Panc1 (cell line): Measurements from ENCODE around the gene ZNF579. TPM values are rescaled to one million over a fixed set of nuclear protein-coding genes. Genes with fewer than 3 reads are reported as not detected.
A peak's percentile ranks its signal among the peaks of the same experiment; 100 is the strongest.

ENCODE experiments used
- ATAC-seq: fragments of 200-7000 bp; cut with Tn5 transposase; 2 replicates; pipeline ENCODE4 v1.9.1; 2020; ENCODE audit warnings: mild to moderate bottlenecking, moderate library complexity
- BruUV-seq: library from RNA; stranded (reverse); fragments of 400-500 nt; replicated peaks from 2 replicates; lab custom pipeline; 2021; lab: Mats Ljungman, UMichigan
- CTCF ChIA-PET: fragments of 300-600 bp; sonication (Branson Sonifier 250); formaldehyde crosslinking; loops from one replicate; lab custom pipeline; 2022; ENCODE audit warnings: antibody characterized with exemption; lab: Charles Lee
- POLR2A ChIA-PET: fragments of 300-600 bp; sonication (Branson Sonifier 250); formaldehyde crosslinking; loops from one replicate; lab custom pipeline; 2022; ENCODE audit warnings: antibody characterized with exemption; lab: Charles Lee
- DNase-seq: peaks from one replicate; pipeline ENCODE4 v3.0.0-alpha.2; 2010; ENCODE audit warnings: low read depth, low spot score
- H3K27ac ChIP-seq: 2 replicates; pipeline ENCODE4 v1.5.1; 2011; ENCODE audit warnings: mild to moderate bottlenecking, low read length, inconsistent platforms
- H3K27me3 ChIP-seq: fragments of 200-500 bp; sonication (Bioruptor generic); 2 replicates; pipeline ENCODE4 v1.6.0; 2014; ENCODE audit warnings: low read length, inconsistent platforms; ENCODE audit not compliant: control insufficient read depth, insufficient read depth
- H3K36me3 ChIP-seq: fragments of 200-500 bp; sonication (Bioruptor generic); 2 replicates; pipeline ENCODE4 v1.5.1; 2014; ENCODE audit warnings: inconsistent platforms, mild to moderate bottlenecking, low read length, moderate library complexity; ENCODE audit not compliant: control insufficient read depth, insufficient read depth
- H3K4me1 ChIP-seq: 2 replicates; pipeline ENCODE4 v1.5.1; 2011; ENCODE audit warnings: inconsistent platforms, mild to moderate bottlenecking, low read length, moderate library complexity; ENCODE audit not compliant: control insufficient read depth, insufficient read depth
- H3K4me3 ChIP-seq, 2 experiments: 2 replicates each; pipeline ENCODE4 v1.5.1; 2011 to 2012; ENCODE audit warnings: low read depth in 2 of 2, low read length in 2 of 2, mild to moderate bottlenecking in 2 of 2, inconsistent platforms in 1 of 2, moderate library complexity in 1 of 2
- H3K9me3 ChIP-seq: fragments of 200-500 bp; sonication (Bioruptor generic); 2 replicates; pipeline ENCODE4 v1.5.1; 2014; ENCODE audit warnings: low read depth, mild to moderate bottlenecking, inconsistent platforms, low read length, moderate library complexity; ENCODE audit not compliant: control insufficient read depth, insufficient read depth
- POLR2AphosphoS5 ChIP-seq: IDR thresholded peaks from 2 replicates; pipeline ENCODE4 v1.6.1; 2012; ENCODE audit warnings: mild to moderate bottlenecking, low read depth, low read length, moderate library complexity
- SIN3A ChIP-seq: IDR thresholded peaks from 2 replicates; pipeline ENCODE4 v1.6.1; 2012; ENCODE audit warnings: low read depth, mild to moderate bottlenecking, low read length, moderate library complexity, borderline replicate concordance; ENCODE audit not compliant: insufficient read depth
- TCF7L2 ChIP-seq: IDR thresholded peaks from 2 replicates; pipeline ENCODE4 v1.6.1; 2011; ENCODE audit warnings: mild to moderate bottlenecking, low read depth, low read length, inconsistent platforms
- in situ Hi-C: cut with HindIII; loops from 2 replicates; pipeline ENCODE4 v1.10.0; 2016; ENCODE audit warnings: low sequenced_read_pairs, low pct_unique_long_range_greater_than_20kb
- intact Hi-C: fragments of 100-400 bp; cut with micrococcal nuclease; formaldehyde crosslinking; loops from one replicate; pipeline ENCODE4 v1.10.0; 2022; ENCODE audit not compliant: unreplicated experiment
- total RNA-seq: library from RNA; stranded (reverse); gene quantifications from one replicate; pipeline ENCODE4 v1.2.1, GENCODE V29; 2021; ENCODE audit not compliant: unreplicated experiment
- TF ChIP-seq, protein P1 (sequence below): fragments of 450-650 bp; IDR thresholded peaks from 2 replicates; pipeline ENCODE4 v1.5.1; 2017; ENCODE audit warnings: mild to moderate bottlenecking
- TF ChIP-seq, protein P2 (sequence below), 2 experiments: IDR thresholded peaks; 2 replicates each; pipeline ENCODE4 v1.6.1; 2011 to 2012; ENCODE audit warnings: low read depth in 2 of 2, control low read depth in 1 of 2, low read length in 1 of 2, mild to moderate bottlenecking in 1 of 2, moderate library complexity in 1 of 2; ENCODE audit not compliant: insufficient read depth in 1 of 2

ZNF579 gene
- total RNA-seq, 1 experiment from 2014 or later: 39.5 TPM

DNA sequence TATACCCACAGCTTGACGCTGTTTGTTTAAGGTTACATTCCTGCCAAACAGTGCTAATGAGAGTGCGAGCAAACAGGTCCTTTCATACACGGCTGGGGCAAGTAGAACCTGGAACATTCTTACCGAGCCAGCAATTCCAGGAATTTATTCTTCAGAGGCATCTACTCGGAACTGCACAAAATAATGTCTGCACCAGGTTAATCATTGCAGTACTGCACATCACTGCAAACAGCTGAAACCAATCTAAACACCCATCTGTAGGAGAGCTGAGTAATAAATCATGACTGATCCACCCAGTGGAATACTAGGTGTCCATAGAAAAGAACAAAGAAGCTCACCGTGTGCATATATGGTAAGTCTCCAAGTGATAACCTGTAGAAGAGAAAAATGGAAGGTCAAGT, 1.2 kb upstream of the ZNF579 start:
- Histone ChIP-seq H3K27ac (peak overlapping the region; percentile 88), H3K9me3 (no peaks in the 10 kb centered on the region), H3K36me3 (no peaks in the 10 kb centered on the region; the same call in 1 of the 2 replicates), H3K4me3 (peak overlapping the region; percentile 44 to 96), H3K4me1 (peaks cover 24% of the 10 kb centered on the region), H3K27me3 (no peaks in the 10 kb centered on the region)
- ChIA-PET POLR2A (interaction anchor here (1.8 kb wide), 1 partner anchor 18 kb away, joined by 10 read pairs; the partner anchor contains the start of gene FIZ1), CTCF (no interaction called here)
- no TSS peak for BruUV-seq
- in situ Hi-C loops: no loop called here
- ATAC-seq (no peak), DNase-seq (no peak)
- no peak for TF ChIP-seq TCF7L2
- TF ChIP-seq, protein P1, sequence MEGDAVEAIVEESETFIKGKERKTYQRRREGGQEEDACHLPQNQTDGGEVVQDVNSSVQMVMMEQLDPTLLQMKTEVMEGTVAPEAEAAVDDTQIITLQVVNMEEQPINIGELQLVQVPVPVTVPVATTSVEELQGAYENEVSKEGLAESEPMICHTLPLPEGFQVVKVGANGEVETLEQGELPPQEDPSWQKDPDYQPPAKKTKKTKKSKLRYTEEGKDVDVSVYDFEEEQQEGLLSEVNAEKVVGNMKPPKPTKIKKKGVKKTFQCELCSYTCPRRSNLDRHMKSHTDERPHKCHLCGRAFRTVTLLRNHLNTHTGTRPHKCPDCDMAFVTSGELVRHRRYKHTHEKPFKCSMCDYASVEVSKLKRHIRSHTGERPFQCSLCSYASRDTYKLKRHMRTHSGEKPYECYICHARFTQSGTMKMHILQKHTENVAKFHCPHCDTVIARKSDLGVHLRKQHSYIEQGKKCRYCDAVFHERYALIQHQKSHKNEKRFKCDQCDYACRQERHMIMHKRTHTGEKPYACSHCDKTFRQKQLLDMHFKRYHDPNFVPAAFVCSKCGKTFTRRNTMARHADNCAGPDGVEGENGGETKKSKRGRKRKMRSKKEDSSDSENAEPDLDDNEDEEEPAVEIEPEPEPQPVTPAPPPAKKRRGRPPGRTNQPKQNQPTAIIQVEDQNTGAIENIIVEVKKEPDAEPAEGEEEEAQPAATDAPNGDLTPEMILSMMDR: no peak
- no peak for TF ChIP-seq SIN3A
- TF ChIP-seq, protein P2, sequence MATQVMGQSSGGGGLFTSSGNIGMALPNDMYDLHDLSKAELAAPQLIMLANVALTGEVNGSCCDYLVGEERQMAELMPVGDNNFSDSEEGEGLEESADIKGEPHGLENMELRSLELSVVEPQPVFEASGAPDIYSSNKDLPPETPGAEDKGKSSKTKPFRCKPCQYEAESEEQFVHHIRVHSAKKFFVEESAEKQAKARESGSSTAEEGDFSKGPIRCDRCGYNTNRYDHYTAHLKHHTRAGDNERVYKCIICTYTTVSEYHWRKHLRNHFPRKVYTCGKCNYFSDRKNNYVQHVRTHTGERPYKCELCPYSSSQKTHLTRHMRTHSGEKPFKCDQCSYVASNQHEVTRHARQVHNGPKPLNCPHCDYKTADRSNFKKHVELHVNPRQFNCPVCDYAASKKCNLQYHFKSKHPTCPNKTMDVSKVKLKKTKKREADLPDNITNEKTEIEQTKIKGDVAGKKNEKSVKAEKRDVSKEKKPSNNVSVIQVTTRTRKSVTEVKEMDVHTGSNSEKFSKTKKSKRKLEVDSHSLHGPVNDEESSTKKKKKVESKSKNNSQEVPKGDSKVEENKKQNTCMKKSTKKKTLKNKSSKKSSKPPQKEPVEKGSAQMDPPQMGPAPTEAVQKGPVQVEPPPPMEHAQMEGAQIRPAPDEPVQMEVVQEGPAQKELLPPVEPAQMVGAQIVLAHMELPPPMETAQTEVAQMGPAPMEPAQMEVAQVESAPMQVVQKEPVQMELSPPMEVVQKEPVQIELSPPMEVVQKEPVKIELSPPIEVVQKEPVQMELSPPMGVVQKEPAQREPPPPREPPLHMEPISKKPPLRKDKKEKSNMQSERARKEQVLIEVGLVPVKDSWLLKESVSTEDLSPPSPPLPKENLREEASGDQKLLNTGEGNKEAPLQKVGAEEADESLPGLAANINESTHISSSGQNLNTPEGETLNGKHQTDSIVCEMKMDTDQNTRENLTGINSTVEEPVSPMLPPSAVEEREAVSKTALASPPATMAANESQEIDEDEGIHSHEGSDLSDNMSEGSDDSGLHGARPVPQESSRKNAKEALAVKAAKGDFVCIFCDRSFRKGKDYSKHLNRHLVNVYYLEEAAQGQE (IDR thresholded peaks at IDR 0.05; ENCODE audit: insufficient read depth in 1 of 2, low read depth in 2 of 2, low read length in 1 of 2): no peak
- TF ChIP-seq POLR2AphosphoS5: no peak
- intact Hi-C loops: loop anchor here (5.0 kb wide), 1 partner anchor 35 kb away; the partner anchor contains the start of gene SBK3

DNA sequence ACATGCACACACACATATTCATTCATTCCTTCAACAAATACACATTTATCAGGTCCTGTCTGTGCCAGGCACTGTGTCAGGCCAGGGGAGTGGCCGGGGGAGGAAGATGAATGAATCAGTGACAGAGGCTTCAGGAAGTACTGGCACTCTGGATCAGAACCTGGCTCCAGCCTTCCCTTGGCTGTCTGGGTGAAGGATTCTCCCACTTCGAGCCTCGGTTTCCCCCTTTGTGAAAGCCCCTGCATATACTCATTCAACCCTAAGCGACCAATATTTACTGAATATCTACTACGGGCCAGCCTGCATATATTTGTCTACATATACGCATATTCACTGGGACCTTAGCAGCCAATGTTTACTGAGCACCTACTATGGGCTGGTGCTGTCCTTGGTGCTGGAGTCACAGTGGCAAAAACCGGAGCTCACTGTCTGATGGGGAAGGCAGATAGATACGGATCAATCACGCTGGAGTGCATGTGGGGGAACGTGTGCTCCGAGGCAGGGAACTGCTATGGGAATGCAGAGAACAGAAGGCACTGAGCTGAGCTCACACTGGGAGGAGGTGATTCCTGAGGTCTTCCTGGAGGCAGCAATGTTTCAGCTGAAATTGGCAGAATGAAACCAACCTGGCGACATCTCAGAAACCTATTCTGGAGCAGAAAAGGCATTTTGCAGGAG, 636 bp upstream of the ZNF579 start:
- BruUV-seq: no TSS peak
- no peaks in the 10 kb centered on the region for H3K27me3 ChIP-seq
- peak overlapping the region; percentile 88 for H3K27ac ChIP-seq
- ATAC-seq: peak; percentile 10
- intact Hi-C loops: loop anchor here (5.0 kb wide), 1 partner anchor 34 kb away; the partner anchor contains the start of gene SBK3
- CTCF ChIA-PET: no interaction called here
- POLR2A ChIA-PET: interaction anchor here (0.5 to 1.8 kb wide), 3 partner anchors 18 to 560 kb away, joined by 4 to 10 read pairs (median 5); partner anchors contain the start of genes FIZ1, ZNF444 and ZNF784
- DNase-seq: no peak
- TF ChIP-seq POLR2AphosphoS5 (no peak; the same call in 1 of the 2 replicates), SIN3A (0 out of 2 replicates have a peak, but pooled peaks have one; percentile 11), TCF7L2 (no peak)
- TF ChIP-seq, protein P2 (IDR thresholded peaks at IDR 0.05; ENCODE audit: insufficient read depth in 1 of 2, low read depth in 2 of 2, low read length in 1 of 2): peak; percentile 98 to 100
- TF ChIP-seq, protein P1: no peak
- H3K9me3 ChIP-seq: no peaks in the 10 kb centered on the region
- peak overlapping the region; percentile 44 to 96 for H3K4me3 ChIP-seq
- no peaks in the 10 kb centered on the region; the same call in 1 of the 2 replicates for H3K36me3 ChIP-seq
- in situ Hi-C loops: no loop called here
- peaks cover 19% of the 10 kb centered on the region for H3K4me1 ChIP-seq
